HAP-1 (cell line): ENCODE data around the gene GABPB1.

Experiments
- DNase-seq, 2 experiments: peaks; one replicate each; pipeline ENCODE4 v3.0.0-alpha.2; 2016 to 2020; ENCODE audit warnings: low spot score in 2 of 2
- H3K27me3 ChIP-seq: fragments of 250-450 bp; sonication (Bioruptor Pico); 2 replicates; pipeline ENCODE4 v1.5.1; 2020; ENCODE audit warnings: low read depth, mild to moderate bottlenecking, moderate library complexity
- H3K36me3 ChIP-seq: fragments of 250-450 bp; sonication (Bioruptor Pico); replicated peaks from 2 replicates; pipeline ENCODE4 v1.5.1; 2020; ENCODE audit warnings: mild to moderate bottlenecking
- H3K4me1 ChIP-seq: fragments of 250-450 bp; sonication (Bioruptor Pico); 2 replicates; pipeline ENCODE4 v1.5.1; 2020; ENCODE audit warnings: mild to moderate bottlenecking
- H3K4me3 ChIP-seq: fragments of 250-450 bp; sonication (Bioruptor Pico); 2 replicates; pipeline ENCODE4 v1.5.1; 2020; ENCODE audit warnings: mild to moderate bottlenecking, moderate library complexity
- H3K9me3 ChIP-seq: fragments of 250-450 bp; sonication (Bioruptor Pico); 2 replicates; pipeline ENCODE4 v1.5.1; 2020; ENCODE audit warnings: mild to moderate bottlenecking, moderate library complexity
- in situ Hi-C: fragments of 300-500 bp; cut with MboI; formaldehyde crosslinking; loops from 3 replicates; pipeline ENCODE4 v1.14.3; 2020; ENCODE audit warnings: low sequenced_read_pairs, inconsistent platforms, mixed read lengths

Gene GABPB1

DNA sequence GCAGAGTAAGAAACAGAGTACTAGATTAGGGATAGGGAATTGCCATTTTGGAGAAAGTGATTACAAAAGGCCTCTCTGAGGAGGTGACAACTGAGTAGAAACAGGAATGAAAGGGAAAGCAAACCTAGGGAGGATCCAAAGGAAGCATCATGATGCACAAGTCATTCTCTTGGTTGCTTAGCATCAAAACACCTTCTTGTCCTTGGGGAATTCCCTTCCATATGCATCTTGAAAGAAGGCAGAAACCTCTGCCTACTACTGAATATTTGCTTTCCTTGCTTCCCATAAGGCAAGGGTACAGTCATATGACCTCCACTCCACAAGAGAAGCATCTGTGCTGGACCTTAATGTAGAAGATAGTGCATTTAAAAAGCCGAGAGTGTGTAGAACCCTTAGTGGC lies 24.1 kb downstream of the GABPB1 start:
- no peak for DNase-seq
- Histone ChIP-seq H3K9me3 (no peaks in the 10 kb centered on the region), H3K4me1 (no peaks in the 10 kb centered on the region), H3K27me3 (no peaks in the 10 kb centered on the region), H3K36me3 (no peaks in the 10 kb centered on the region), H3K4me3 (no peak overlapping the region)
- in situ Hi-C loops: no loop called here

DNA sequence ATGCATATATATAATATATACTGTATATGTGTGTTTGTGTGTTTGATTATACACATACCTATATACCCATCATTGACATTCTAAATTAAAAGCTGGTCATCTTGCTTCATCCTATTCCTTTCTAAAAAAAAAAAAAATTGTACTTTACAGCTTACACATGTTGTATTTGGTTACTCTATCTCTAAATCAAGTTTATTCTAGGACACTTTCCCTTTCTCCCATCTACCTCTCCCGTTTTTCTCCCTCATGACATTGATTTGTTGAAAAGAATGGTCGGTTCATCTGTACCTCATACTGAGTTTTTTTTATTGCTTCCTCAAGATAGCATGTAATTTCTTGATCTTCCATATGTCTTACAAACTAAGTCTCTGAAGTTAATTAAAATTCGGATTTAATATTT lies 26.9 kb downstream of the GABPB1 start:
- H3K27me3 ChIP-seq: no peaks in the 10 kb centered on the region
- no peak overlapping the region for H3K4me3 ChIP-seq
- DNase-seq: no peak
- in situ Hi-C loops: no loop called here
- no peaks in the 10 kb centered on the region for H3K9me3 ChIP-seq
- H3K4me1 ChIP-seq: no peaks in the 10 kb centered on the region
- H3K36me3 ChIP-seq: no peaks in the 10 kb centered on the region

DNA sequence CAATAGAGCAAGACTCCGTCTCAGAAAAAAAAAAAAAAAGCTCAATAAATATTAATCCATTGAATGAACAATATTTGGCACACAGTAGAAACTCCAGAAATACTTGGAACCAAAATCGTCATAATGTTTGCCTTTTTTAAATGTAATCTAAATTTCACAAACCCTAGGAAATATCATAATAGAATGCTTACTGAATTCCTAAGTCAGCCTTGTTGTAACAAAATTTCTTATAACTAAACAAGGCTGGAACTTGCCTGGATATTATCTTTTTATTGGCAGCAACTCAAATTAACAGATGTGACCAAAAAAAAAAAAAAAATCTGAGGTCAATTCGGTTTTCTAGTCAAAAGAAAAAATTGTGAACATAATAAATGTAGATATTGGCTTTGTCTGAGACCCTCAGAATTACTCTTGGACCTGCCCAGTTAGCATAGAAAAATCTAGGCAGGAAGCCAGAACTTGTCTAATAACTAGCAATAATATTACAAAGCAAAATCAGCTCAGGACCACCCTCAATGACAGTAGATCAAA lies 33.3 kb downstream of the GABPB1 start:
- Histone ChIP-seq H3K4me3 (no peak overlapping the region), H3K4me1 (peaks cover 14% of the 10 kb centered on the region), H3K36me3 (no peaks in the 10 kb centered on the region), H3K27me3 (no peaks in the 10 kb centered on the region), H3K9me3 (no peaks in the 10 kb centered on the region)
- in situ Hi-C loops: no loop called here
- DNase-seq: no peak

DNA sequence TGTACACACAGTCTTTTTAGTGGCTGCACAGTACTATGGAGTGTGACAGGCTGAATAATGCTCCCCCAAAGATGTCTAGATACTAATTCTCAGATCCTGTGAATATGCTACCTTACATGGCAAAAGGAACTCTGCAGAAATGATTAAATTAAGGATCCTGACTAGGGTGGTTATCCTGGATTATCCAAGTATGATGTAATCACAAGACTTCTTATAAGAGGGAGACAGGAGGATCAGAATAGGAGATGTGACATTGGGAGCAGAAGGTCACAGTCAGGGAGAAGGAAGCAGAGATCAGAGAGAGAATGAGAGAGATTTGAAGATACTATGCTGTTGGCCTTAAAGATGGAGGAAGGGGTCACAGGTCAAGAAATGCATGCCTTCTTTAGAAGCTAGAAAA lies 34.5 kb downstream of the GABPB1 start:
- peaks cover 14% of the 10 kb centered on the region for H3K4me1 ChIP-seq
- H3K36me3 ChIP-seq: no peaks in the 10 kb centered on the region
- no peaks in the 10 kb centered on the region for H3K27me3 ChIP-seq
- H3K4me3 ChIP-seq: no peak overlapping the region
- in situ Hi-C loops: no loop called here
- no peak for DNase-seq
- H3K9me3 ChIP-seq: no peaks in the 10 kb centered on the region

DNA sequence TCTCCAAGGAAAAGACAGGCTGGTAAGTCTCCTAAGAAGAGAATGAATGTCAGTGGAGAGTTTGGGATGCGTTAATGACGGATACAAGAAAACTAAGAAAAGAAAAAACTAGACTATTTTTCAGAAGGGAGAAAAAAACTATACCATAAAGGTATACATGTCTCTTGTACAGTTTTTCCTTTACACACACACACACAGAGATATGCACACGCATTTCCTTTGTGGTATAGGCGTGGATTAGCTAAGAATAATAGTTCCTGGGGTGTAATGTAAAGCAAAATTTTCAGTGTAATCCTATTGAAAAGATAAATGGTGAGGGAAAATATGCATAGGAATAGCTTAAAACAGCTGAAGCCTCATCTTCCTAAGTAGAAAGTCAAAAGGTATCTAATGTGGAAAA lies 36.3 kb downstream of the GABPB1 start:
- no peaks in the 10 kb centered on the region for H3K36me3 ChIP-seq
- peaks cover 14% of the 10 kb centered on the region for H3K4me1 ChIP-seq
- no peaks in the 10 kb centered on the region for H3K9me3 ChIP-seq
- no peaks in the 10 kb centered on the region for H3K27me3 ChIP-seq
- in situ Hi-C loops: no loop called here
- no peak for DNase-seq
- no peak overlapping the region for H3K4me3 ChIP-seq

DNA sequence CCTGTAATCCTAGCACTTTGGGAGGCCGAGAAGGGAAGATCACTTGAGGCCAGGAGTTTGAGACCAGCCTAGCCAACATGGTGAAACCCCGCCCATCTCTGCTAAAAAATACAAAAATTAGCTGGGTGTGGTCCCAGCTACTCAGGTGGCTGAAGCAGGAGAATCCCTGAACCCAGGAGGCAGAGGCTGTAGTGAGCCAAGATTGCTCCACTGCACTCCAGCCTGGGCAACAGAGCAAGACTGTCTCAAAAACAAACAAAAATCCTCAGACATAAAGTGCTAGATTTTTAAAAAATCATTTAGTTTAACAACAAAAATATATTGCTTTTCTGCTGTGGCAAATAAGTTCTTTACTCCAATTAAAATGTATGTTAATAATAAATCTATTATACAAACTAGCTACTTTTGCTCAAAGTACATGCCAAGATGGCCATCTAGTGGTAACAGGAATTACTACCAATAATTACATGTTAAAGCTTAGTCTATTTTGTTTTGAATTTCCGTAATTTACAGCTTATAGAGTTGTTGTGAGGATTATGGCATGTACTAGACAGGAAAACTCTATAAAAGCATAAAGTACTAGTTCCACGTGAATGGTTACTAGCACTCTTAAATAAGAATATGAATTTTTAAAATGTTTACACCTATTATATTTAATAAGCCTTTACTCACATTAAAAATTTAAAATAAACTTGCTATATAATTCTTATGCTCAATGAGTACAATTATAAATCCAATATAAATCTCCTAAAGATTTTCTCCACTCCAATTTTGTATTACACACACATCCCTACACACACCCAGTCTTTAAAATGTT lies 39.0 kb downstream of the GABPB1 start:
- Histone ChIP-seq H3K27me3 (no peaks in the 10 kb centered on the region), H3K4me1 (peaks cover 14% of the 10 kb centered on the region), H3K9me3 (no peaks in the 10 kb centered on the region), H3K4me3 (no peak overlapping the region), H3K36me3 (no peaks in the 10 kb centered on the region)
- peak in 1 of 2 experiments; percentile 56 for DNase-seq
- in situ Hi-C loops: no loop called here

DNA sequence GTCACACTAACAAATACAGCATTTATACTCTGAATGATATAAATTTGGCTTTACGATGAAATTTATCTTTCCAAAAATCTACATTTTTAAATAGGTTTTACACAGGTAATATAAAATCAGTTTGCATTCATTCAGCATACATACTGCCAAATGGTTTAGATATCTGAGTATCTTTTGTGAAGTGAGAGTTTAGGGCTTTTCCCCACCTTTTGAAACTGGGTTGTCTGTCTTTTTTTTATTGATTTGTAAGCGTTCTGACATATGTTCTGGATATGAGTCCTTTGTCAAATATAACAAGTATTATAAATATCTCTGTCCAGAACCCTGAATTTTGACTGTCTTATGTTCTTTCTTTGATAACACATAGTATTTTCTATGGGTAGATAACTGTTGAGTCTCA lies 42.4 kb downstream of the GABPB1 start:
- Histone ChIP-seq H3K27me3 (no peaks in the 10 kb centered on the region), H3K36me3 (0 out of 2 replicates have a peak, but pooled peaks cover 5% of the 10 kb centered on the region), H3K9me3 (no peaks in the 10 kb centered on the region; the same call in 1 of the 2 replicates), H3K4me3 (no peak overlapping the region), H3K4me1 (no peaks in the 10 kb centered on the region)
- in situ Hi-C loops: no loop called here
- no peak for DNase-seq

DNA sequence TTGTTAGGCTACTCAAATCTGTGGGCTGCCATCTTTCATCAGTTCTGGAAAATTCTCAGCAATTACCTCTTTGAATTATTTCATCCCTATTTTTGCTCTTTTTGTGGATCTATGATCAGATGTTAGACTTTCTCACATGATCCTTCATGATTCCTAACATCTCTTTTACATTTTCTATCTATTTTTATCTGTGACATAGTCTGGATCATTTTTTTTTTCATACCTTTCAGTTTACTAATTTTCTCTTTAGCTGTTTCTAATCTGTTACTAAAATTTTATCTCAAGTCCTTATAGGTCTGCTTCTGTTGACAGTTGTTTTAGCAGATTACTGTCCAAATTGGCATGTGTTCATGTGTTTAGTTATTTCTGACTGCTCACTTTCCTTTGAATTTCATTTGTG lies 47.2 kb downstream of the GABPB1 start:
- no peak for DNase-seq
- Histone ChIP-seq H3K9me3 (no peaks in the 10 kb centered on the region; the same call in 1 of the 2 replicates), H3K4me1 (no peaks in the 10 kb centered on the region), H3K27me3 (no peaks in the 10 kb centered on the region), H3K36me3 (0 out of 2 replicates have a peak, but pooled peaks cover 5% of the 10 kb centered on the region), H3K4me3 (no peak overlapping the region)
- in situ Hi-C loops: no loop called here

DNA sequence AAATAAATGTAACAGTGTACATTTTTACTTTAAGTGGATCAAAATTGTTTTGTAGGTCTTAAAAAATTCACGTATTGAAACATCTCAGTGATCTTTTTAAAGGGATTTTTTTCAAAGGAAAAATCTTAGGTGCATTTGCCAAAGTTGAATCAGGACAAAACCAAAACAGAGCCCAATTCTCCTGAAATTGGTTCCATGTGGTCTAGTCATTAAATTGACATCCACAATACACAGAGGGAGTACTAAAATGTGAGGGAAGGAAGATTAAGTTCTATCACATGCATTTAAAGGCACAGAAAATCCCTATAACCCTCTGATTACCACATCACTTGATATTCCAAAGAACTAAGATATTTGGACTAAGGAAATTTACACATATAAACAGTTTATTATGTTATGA lies 50.2 kb downstream of the GABPB1 start:
- Histone ChIP-seq H3K4me3 (no peak overlapping the region), H3K36me3 (0 out of 2 replicates have a peak, but pooled peaks cover 5% of the 10 kb centered on the region), H3K27me3 (no peaks in the 10 kb centered on the region), H3K9me3 (no peaks in the 10 kb centered on the region; the same call in 1 of the 2 replicates), H3K4me1 (peaks cover 15% of the 10 kb centered on the region)
- in situ Hi-C loops: no loop called here
- no peak for DNase-seq

DNA sequence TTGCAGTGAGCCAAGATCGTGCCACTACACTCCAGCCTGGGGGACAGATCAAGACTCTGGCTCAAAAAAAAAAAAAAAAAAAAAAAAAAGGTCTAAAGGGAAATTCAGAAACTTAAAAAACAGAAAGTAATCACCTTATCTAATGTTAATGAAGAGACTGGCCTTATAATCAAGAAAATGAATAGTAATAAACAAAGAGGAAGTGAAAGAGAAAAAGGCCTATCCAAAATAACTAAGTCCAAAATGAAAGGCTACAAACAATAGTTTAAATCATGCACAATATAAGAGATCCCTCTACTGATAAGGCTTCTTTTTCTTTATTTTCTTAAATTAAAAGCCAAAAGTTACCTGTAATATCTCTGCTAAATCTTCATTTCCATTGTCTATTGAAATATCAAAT lies 52.4 kb downstream of the GABPB1 start:
- DNase-seq: no peak
- H3K36me3 ChIP-seq: 0 out of 2 replicates have a peak, but pooled peaks cover 4% of the 10 kb centered on the region

DNA sequence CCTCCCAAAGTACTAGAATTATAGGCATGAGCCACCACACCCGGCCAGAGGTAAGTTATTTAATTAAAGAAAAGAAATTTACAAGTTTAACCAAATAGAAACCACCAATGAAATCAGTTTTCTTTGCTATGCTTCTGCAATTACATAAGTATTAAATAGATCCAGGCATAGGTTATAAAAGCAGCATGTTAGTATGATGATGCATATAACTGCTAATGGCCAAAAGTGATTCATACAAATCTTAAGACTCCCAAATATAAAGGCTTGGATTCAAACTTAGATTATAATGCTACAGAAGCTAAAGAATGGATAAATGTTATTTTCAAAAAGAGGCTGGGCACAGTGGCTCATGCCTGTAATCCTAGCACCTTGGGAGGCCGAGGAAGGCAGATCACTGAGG lies 56.7 kb downstream of the GABPB1 start:
- in situ Hi-C loops: no loop called here
- Histone ChIP-seq H3K4me3 (no peak overlapping the region), H3K36me3 (0 out of 2 replicates have a peak, but pooled peaks cover 4% of the 10 kb centered on the region), H3K9me3 (no peaks in the 10 kb centered on the region), H3K27me3 (no peaks in the 10 kb centered on the region), H3K4me1 (peaks cover 15% of the 10 kb centered on the region)
- no peak for DNase-seq

More for the DNA sequence above, 52.4 kb downstream of the GABPB1 start:
- Histone ChIP-seq H3K9me3 (no peaks in the 10 kb centered on the region), H3K4me3 (no peak overlapping the region), H3K27me3 (no peaks in the 10 kb centered on the region), H3K4me1 (peaks cover 15% of the 10 kb centered on the region)
- in situ Hi-C loops: no loop called here

DNA sequence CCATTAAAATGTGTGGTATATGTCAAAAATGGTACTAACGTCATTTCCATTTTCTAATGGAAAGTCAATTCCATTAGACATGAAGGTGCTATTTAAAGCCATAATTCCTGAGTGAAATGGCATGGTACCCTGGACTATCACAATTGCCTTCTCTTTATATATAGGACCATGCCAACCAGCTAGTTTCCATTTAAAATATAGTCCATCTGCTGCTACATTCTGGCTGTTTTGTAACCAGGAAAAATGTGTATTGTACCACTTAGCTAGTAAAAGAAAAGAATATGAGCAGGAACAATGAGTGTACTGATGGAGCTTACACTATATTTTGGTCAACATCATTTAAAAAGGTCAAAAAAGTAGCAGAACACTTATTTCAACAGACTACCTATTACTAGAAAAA lies 59.0 kb downstream of the GABPB1 start:
- in situ Hi-C loops: no loop called here
- Histone ChIP-seq H3K4me3 (no peak overlapping the region), H3K4me1 (peaks cover 6% of the 10 kb centered on the region), H3K9me3 (no peaks in the 10 kb centered on the region), H3K27me3 (no peaks in the 10 kb centered on the region), H3K36me3 (0 out of 2 replicates have a peak, but pooled peaks cover 4% of the 10 kb centered on the region)
- DNase-seq: no peak

DNA sequence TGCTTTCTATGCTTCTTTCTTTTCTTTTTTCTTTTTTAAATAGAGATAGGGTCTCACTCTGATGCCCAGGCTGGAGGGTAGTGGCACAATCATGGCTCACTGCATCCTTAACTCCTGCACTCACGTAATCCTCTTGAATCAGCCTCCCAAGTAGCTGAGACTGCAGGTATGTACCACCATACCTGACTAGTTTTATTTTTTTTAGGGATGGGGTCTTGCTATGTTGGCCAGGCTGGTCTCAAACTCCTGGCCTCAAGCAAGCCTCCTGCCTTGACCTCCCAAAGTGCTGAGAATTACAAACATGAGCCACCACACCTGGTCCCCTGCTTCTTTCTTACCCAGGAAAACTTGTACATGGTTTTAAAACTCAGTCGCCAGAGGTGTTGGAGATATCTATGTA lies 65.2 kb downstream of the GABPB1 start:
- no peak for DNase-seq
- Histone ChIP-seq H3K9me3 (no peaks in the 10 kb centered on the region), H3K4me3 (no peak overlapping the region), H3K4me1 (no peaks in the 10 kb centered on the region), H3K36me3 (peaks cover 8% of the 10 kb centered on the region; the same call in 1 of the 2 replicates), H3K27me3 (no peaks in the 10 kb centered on the region)
- in situ Hi-C loops: no loop called here

DNA sequence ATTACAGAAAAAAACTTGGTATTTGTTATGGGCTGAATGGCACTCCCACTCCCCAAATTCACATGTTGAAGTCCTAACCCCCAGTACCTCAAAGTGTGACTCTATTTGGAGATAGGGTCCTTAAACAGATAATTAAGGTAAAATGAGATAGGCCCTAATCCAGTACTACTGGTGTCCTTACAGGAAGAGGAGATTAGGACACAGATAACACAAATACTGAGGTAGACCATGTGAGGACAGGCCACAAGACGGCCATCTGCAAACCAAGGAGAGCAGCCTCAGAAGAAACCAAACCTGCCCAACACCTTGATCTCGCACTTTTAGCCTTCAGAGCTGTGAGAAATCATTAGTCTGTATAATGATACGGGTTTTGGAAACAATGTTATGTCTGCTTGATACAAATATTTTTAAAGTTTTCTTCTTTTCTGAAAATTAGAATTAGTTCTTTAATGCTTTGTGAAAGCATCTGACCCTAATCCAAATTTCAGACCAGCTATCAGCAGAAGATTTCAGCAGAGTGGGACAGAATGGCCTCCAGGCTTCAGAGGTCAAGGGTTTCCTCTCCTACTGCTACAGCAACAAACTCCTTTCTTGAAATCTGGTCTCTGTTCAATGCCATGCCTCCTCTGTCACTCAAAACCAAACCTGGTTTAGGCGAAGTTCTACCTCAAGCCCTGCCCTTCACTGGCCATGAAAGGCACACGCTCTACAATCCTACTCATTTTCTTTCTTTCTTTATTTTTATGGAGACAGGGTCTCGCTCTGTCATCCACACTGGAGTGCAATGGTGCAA lies 67.5 kb downstream of the GABPB1 start:
- DNase-seq: no peak
- Histone ChIP-seq H3K36me3 (peaks cover 8% of the 10 kb centered on the region; the same call in 1 of the 2 replicates), H3K9me3 (no peaks in the 10 kb centered on the region), H3K27me3 (no peaks in the 10 kb centered on the region), H3K4me1 (no peaks in the 10 kb centered on the region), H3K4me3 (no peak overlapping the region)
- in situ Hi-C loops: no loop called here
